Prostate gland (tissue), 2 donors: ENCODE results near the gene C2CD3. TPM values are rescaled to one million over a fixed set of nuclear protein-coding genes. Genes with fewer than 3 reads are reported as not detected.

Experiments
- DNase-seq: peaks from one replicate; pipeline ENCODE4 v3.0.0-alpha.2; 2019; ENCODE audit warnings: low spot score
- H3K27ac ChIP-seq, 2 donors: fragments of 200-600 bp; sonication (generic); 2 replicates each; pipeline ENCODE4 v1.5.1; 2017 to 2019
- H3K27me3 ChIP-seq: fragments of 200-600 bp; sonication (generic); replicated peaks from 2 replicates; pipeline ENCODE4 v1.5.1; 2019; ENCODE audit not compliant: insufficient read depth
- H3K36me3 ChIP-seq, 2 donors: fragments of 200-600 bp; sonication (generic); 1 replicate in 1 of 2; 2 replicates in 1 of 2; pipeline versions ENCODE4 v1.5.1 to v1.8.1; 2017 to 2019
- H3K4me1 ChIP-seq: fragments of 200-600 bp; sonication (generic); replicated peaks from 2 replicates; pipeline ENCODE4 v1.5.1; 2019
- H3K4me3 ChIP-seq, 2 donors: fragments of 200-600 bp; sonication (generic); 2 replicates each; pipeline ENCODE4 v1.5.1; 2017 to 2019
- H3K9me3 ChIP-seq: fragments of 200-600 bp; sonication (generic); 2 replicates; pipeline ENCODE4 v1.5.1; 2017
- POLR2A ChIP-seq: fragments of 450-650 bp; IDR thresholded peaks from one replicate; pipeline ENCODE4 v1.6.1; 2016; ENCODE audit warnings: antibody characterized with exemption, mild to moderate bottlenecking
- POLR2AphosphoS5 ChIP-seq: sonication (generic); formaldehyde crosslinking; IDR thresholded peaks from one replicate; pipeline ENCODE4 v1.6.1; 2017; ENCODE audit warnings: antibody characterized with exemption
- WGBS: methylation state at CpG from one replicate; pipeline ENCODE4 v1.1.5; 2018; 5-methylcytosine and 5-hydroxymethylcytosine counted together
- intact Hi-C: fragments of 100-400 bp; cut with DNase I; formaldehyde crosslinking; loops from one replicate; pipeline ENCODE4 v1.14.2; 2022
- total RNA-seq, 2 donors: library from RNA; depleted of rRNA; stranded (reverse); fragments of >200 nt; gene quantifications; one replicate each; pipeline ENCODE4 v1.1.0, GENCODE V29; 2016
- TF ChIP-seq, protein P1 (sequence below), 4 experiments: fragments of 200-600 bp in 2 of 4; fragments of 450-650 bp in 2 of 4; sonication (generic) in 2 of 4; IDR thresholded peaks; 1 replicate in 3 of 4; 2 replicates in 1 of 4; pipeline ENCODE4 v1.5.1; 2016 to 2019; ENCODE audit warnings: antibody characterized with exemption in 4 of 4, mild to moderate bottlenecking in 2 of 4, moderate library complexity in 2 of 4

C2CD3 gene
- total RNA-seq, 2 donors from 2014 or later: 38.7 to 49.6 TPM

DNA sequence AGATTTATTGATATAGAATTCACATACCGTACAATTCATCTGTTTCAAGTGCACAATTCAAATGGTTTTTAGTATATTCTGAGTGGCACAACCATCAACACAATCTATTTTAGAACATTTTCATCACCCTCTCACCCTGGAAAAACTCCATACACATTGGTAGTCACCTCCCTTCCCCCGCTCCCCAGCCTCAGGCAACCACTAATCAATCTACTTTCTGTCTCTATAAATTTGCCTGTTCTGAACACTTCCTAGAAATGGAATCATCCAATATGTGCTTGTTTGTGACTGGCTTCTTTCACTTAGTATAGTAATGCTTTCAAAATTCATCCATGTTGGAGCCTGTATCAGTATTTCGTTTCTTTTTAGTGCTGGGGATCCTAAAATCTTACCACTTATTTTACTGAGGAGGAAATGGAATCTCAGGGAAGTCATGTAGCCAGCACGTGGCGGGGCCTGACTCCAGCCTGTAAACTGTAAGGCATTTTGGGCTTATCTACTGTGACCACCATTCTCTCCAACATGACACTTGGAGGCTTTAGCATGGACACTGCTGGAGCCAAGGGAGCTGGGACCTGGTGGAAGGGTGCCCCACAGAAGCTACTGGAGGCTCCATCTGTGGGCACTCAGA lies 161.0 kb downstream of the C2CD3 start:
- no peak for DNase-seq
- 90% methylated on average over 5 of the region's 5 CpGs for WGBS
- Histone ChIP-seq H3K4me1 (no peaks in the 10 kb centered on the region), H3K4me3 (no peak overlapping the region), H3K27ac (no peak overlapping the region), H3K36me3 (no peaks in the 10 kb centered on the region), H3K9me3 (no peaks in the 10 kb centered on the region), H3K27me3 (no peaks in the 10 kb centered on the region)
- intact Hi-C loops: no loop called here
- TF ChIP-seq, protein P1, sequence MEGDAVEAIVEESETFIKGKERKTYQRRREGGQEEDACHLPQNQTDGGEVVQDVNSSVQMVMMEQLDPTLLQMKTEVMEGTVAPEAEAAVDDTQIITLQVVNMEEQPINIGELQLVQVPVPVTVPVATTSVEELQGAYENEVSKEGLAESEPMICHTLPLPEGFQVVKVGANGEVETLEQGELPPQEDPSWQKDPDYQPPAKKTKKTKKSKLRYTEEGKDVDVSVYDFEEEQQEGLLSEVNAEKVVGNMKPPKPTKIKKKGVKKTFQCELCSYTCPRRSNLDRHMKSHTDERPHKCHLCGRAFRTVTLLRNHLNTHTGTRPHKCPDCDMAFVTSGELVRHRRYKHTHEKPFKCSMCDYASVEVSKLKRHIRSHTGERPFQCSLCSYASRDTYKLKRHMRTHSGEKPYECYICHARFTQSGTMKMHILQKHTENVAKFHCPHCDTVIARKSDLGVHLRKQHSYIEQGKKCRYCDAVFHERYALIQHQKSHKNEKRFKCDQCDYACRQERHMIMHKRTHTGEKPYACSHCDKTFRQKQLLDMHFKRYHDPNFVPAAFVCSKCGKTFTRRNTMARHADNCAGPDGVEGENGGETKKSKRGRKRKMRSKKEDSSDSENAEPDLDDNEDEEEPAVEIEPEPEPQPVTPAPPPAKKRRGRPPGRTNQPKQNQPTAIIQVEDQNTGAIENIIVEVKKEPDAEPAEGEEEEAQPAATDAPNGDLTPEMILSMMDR (IDR thresholded peaks at IDR 0.05): no peak
- TF ChIP-seq POLR2AphosphoS5: no peak
- no peak for TF ChIP-seq POLR2A

- Histone ChIP-seq H3K9me3 (no peaks in the 10 kb centered on the region), H3K27me3 (no peaks in the 10 kb centered on the region), H3K4me1 (no peaks in the 10 kb centered on the region), H3K36me3 (no peaks in the 10 kb centered on the region), H3K4me3 (no peak overlapping the region), H3K27ac (no peak overlapping the region)
- intact Hi-C loops: no loop called here
- TF ChIP-seq POLR2A (no peak), POLR2AphosphoS5 (no peak)
- TF ChIP-seq, protein P1 (IDR thresholded peaks at IDR 0.05): no peak
- WGBS: 81% methylated on average over 3 of the region's 3 CpGs
- no peak for DNase-seq
Observed at GRCh38 chr11:74009230-74009547, 161.6 kb downstream of the C2CD3 start.

DNA sequence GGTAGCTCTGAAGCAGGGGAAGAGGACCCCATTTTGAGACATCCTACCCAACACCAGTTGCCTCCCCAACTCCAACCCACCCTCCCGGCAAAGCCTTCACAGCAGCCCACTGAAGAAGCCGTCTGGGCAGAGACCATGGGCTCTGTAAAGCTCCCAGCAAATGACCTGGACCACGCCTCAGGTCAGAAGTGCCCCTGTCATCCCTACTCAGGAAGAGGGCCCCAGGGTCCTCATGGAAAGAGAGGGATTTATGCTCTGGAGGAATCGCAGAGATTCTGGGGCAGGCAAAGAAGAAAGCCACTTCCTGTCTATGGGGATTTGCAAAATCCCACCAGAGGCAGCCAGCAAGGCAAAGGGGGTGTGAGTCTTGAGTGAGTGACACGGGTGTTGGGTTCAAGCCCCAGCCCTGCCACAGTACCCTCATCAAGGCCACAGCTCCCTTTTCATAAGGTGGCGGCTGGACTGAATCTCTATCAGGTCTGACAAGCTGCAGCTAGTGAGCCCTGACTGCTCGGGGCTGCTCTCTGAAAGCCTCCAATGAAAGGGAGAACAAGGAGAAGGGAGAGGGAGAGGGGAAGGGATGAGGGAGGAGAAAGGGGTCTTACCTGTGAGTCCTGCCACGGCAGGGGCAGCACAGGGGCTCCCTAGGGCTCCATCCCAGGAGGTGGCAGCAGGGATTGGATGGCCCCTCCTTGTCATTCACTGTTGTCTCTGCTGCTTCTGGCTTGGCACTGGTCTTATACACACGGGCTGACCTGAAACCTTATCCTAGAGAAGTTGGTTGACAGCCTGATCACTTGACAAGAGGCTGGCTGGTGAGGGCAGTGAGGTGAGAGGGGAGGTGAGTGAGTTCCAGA lies 162.2 kb downstream of the C2CD3 start, which contains the start of gene UCP3:
Gene UCP3 (minus strand): TSS at position 713 of the 857 bp plus-strand sequence. CDS start 2,043 bp downstream, outside the sequence.
- intact Hi-C loops: no loop called here
- WGBS: 64% methylated on average over 9 of the region's 9 CpGs

DNA sequence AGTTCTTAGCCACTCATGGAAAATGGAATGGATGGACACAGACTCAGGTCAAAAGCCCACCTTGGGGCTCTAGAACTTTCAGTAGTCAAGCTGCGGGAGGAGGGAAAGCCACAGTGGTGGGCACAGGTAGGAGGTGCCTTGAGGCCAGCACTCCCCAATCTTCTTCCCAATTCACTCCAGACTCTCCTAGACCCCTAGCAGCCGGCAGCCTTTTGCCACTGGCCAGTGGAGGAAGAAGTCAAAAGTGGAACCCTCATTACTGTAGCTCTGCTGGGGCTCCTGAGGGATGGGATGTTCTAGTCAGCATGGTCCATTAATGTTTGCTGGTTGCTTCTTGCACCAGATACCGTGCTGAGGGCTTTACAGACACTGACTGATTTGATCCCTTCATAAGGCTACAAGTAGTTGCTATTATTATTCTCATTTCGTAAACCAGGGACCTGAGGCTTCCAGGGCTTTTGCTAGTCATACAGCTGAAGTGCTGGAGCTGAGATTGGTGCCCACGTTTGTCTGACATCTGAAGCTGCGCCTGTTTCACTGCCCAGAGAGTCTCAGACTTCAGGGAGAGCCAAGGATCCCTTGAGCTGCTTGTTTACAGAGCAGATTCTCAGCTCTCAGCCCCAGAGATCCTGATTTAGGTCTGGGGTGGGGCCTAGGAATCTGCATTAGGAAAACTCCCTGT lies 163.0 kb downstream of the C2CD3 start:
- H3K4me3 ChIP-seq: no peak overlapping the region
- intact Hi-C loops: no loop called here
- TF ChIP-seq, protein P1 (IDR thresholded peaks at IDR 0.05): no peak
- H3K36me3 ChIP-seq: no peaks in the 10 kb centered on the region
- no peaks in the 10 kb centered on the region for H3K27me3 ChIP-seq
- no peak for DNase-seq
- H3K9me3 ChIP-seq: no peaks in the 10 kb centered on the region
- no peaks in the 10 kb centered on the region for H3K4me1 ChIP-seq
- no peak overlapping the region for H3K27ac ChIP-seq
- 84% methylated on average over 6 of the region's 6 CpGs for WGBS

More for the DNA sequence above, 162.2 kb downstream of the C2CD3 start, which contains the start of gene UCP3:
- TF ChIP-seq, protein P1 (IDR thresholded peaks at IDR 0.05): no peak
- TF ChIP-seq POLR2A: no peak
- no peak for TF ChIP-seq POLR2AphosphoS5
- no peak within 1 kb of the TSS for H3K27ac ChIP-seq
- no peaks in the 10 kb centered on the region for H3K4me1 ChIP-seq
- no peaks in the 10 kb centered on the region for H3K9me3 ChIP-seq
- DNase-seq: no peak
- H3K27me3 ChIP-seq: no peaks in the 10 kb centered on the region
- H3K4me3 ChIP-seq: no peak within 1 kb of the TSS
- no peaks in the 10 kb centered on the region for H3K36me3 ChIP-seq
